ENCODE measurements around the gene SIRT5.

- TF ChIP-seq EZH2 (optimal IDR thresholded peaks at IDR 0.05; ENCODE audit: low read depth, low read length) (no peak), CTCF (IDR thresholded peaks at IDR 0.05; ENCODE audit: low read length) (peak; percentile 91)
These were observed 40.8 kb downstream of the SIRT5 start, which contains the start of gene NOL7 for GRCh38 chr6:13614926-13615791.

Data from MM.1S (cell line).